Endothelial cell of umbilical vein (primary cell): Measurements from ENCODE around the gene HK1. TPM values are rescaled to one million over a fixed set of nuclear protein-coding genes. Genes with fewer than 3 reads are reported as not detected.
A peak's percentile ranks its signal among the peaks of the same experiment; 100 is the strongest.
"Not testable (repeated sequence)": the region's sequence is repeated elsewhere in the genome, so short reads cannot be mapped to it uniquely, and the experiment has no call there.

ENCODE experiments used
- BruUV-seq: library from RNA; stranded (reverse); fragments of 400-500 nt; replicated peaks from 2 replicates; lab custom pipeline; 2021; lab: Mats Ljungman, UMichigan
- CTCF ChIA-PET: fragments of 300-600, 350-600 bp; sonication (Branson Sonifier 250); formaldehyde crosslinking; loops from one replicate; lab custom pipeline; 2021; ENCODE audit warnings: antibody characterized with exemption, inconsistent platforms; lab: Charles Lee
- POLR2A ChIA-PET: fragments of 300-600, 350-600 bp; sonication (Branson Sonifier 250); formaldehyde crosslinking; loops from one replicate; lab custom pipeline; 2021; ENCODE audit warnings: antibody characterized with exemption, inconsistent platforms; lab: Charles Lee
- DNase-seq: peaks from one replicate; pipeline ENCODE4 v3.0.0-alpha.2; 2011; ENCODE audit warnings: low read depth, low spot score
- FAIRE-seq: peaks from 2 replicates; lab custom pipeline; 2011; peaks lifted over from hg19 to GRCh38; lab: Jason Lieb, UNC
- H2AFZ ChIP-seq: 2 replicates; pipeline ENCODE4 v1.6.0; 2012; ENCODE audit warnings: low read depth, low read length, control low read depth, inconsistent platforms
- H3K27ac ChIP-seq: 2 replicates; pipeline ENCODE4 v1.5.1; 2011; ENCODE audit warnings: low read depth, mild to moderate bottlenecking, control low read depth, low read length, moderate library complexity; ENCODE audit not compliant: insufficient read depth
- H3K27me3 ChIP-seq, 2 experiments: 2 replicates each; pipeline versions ENCODE4 v1.6.0 to v1.6.1; 2011; ENCODE audit warnings: low read length in 2 of 2, mixed read lengths in 1 of 2; ENCODE audit not compliant: control insufficient read depth in 2 of 2, insufficient read depth in 2 of 2
- H3K36me3 ChIP-seq, 2 experiments: 2 replicates in 1 of 2; 3 replicates in 1 of 2; pipeline ENCODE4 v1.5.1; 2011; ENCODE audit warnings: low read length in 2 of 2, mild to moderate bottlenecking in 1 of 2, moderate library complexity in 1 of 2; ENCODE audit not compliant: control insufficient read depth in 2 of 2, insufficient read depth in 2 of 2; ENCODE audit errors: extremely low read depth in 1 of 2
- H3K4me1 ChIP-seq: 3 replicates; pipeline ENCODE4 v1.5.1; 2011; ENCODE audit warnings: mild to moderate bottlenecking, low read length; ENCODE audit not compliant: control insufficient read depth, insufficient read depth; ENCODE audit errors: extremely low read depth
- H3K4me2 ChIP-seq: 2 replicates; pipeline ENCODE4 v1.6.1; 2011; ENCODE audit warnings: low read length, control low read depth, mixed read lengths; ENCODE audit not compliant: insufficient read depth
- H3K4me3 ChIP-seq, 3 experiments: fragments of 200-600 bp in 1 of 3; sonication (generic), shearing (Covaris generic) in 1 of 3; replicated peaks in 1 of 3; 2 replicates each; pipeline ENCODE4 v1.5.1; 2011 to 2016; ENCODE audit warnings: control low read depth in 3 of 3, low read length in 3 of 3, mild to moderate bottlenecking in 2 of 3, inconsistent platforms in 1 of 3, low read depth in 1 of 3, moderate library complexity in 1 of 3; ENCODE audit not compliant: insufficient read depth in 1 of 3
- H3K79me2 ChIP-seq: 2 replicates; pipeline ENCODE4 v1.6.0; 2012; ENCODE audit warnings: low read length, inconsistent platforms; ENCODE audit not compliant: control insufficient read depth, insufficient read depth
- H3K9ac ChIP-seq: replicated peaks from 2 replicates; pipeline ENCODE3; 2011; ENCODE audit warnings: low read length, control low read depth; ENCODE audit not compliant: insufficient read depth; ENCODE audit errors: extremely low read depth
- H3K9me1 ChIP-seq: replicated peaks from 3 replicates; pipeline ENCODE4 v1.6.0; 2011; ENCODE audit warnings: mild to moderate bottlenecking, low read length; ENCODE audit not compliant: control insufficient read depth, insufficient read depth; ENCODE audit errors: extremely low read depth
- H3K9me3 ChIP-seq: replicated peaks from 2 replicates; pipeline ENCODE4 v1.5.1; 2012; ENCODE audit warnings: low read length, inconsistent platforms; ENCODE audit not compliant: control insufficient read depth, insufficient read depth
- H4K20me1 ChIP-seq: replicated peaks from 2 replicates; pipeline ENCODE3; 2011; ENCODE audit warnings: mild to moderate bottlenecking, low read length; ENCODE audit not compliant: control insufficient read depth, insufficient read depth; ENCODE audit errors: extremely low read depth
- CTCF ChIP-seq, 2 donors: IDR thresholded peaks; 1 replicate in 1 of 2; 2 replicates in 1 of 2; pipeline ENCODE4 v1.5.1; 2011; ENCODE audit warnings: low read length in 2 of 2, mild to moderate bottlenecking in 2 of 2, moderate library complexity in 2 of 2, control low read depth in 1 of 2, inconsistent platforms in 1 of 2, low read depth in 1 of 2; ENCODE audit not compliant: insufficient read depth in 1 of 2; ENCODE audit errors: extremely low read depth in 1 of 2
- GATA2 ChIP-seq: IDR thresholded peaks from 2 replicates; pipeline ENCODE4 v1.7.0; 2011; ENCODE audit warnings: low read depth, mild to moderate bottlenecking, moderate library complexity, mixed read lengths, low read length; ENCODE audit not compliant: insufficient read length, insufficient read depth
- MAX ChIP-seq: IDR thresholded peaks from 2 replicates; pipeline ENCODE4 v1.6.1; 2011; ENCODE audit not compliant: insufficient read depth, insufficient read length
- POLR2AphosphoS5 ChIP-seq: IDR thresholded peaks from 2 replicates; pipeline ENCODE4 v1.6.1; 2012; ENCODE audit warnings: low read depth, mild to moderate bottlenecking, control low read depth, low read length, moderate library complexity; ENCODE audit not compliant: insufficient read depth
- dilution Hi-C: fragments of 300-500 bp; cut with MboI; formaldehyde crosslinking; loops from one replicate; pipeline ENCODE4 v1.15.0; 2019; ENCODE audit warnings: low sequenced_read_pairs; ENCODE audit not compliant: extremely low pct_ligation_motif_present
- intact Hi-C: fragments of 100-400 bp; cut with micrococcal nuclease; formaldehyde crosslinking; loops from one replicate; pipeline ENCODE4 v1.10.0; 2022
- polyA plus RNA-seq, 4 experiments: library from polyadenylated mRNA; depleted of rRNA in 3 of 4; stranded (reverse) in 3 of 4; unstranded in 1 of 4; fragments of >200 nt; gene quantifications; 2 replicates each; pipeline versions ENCODE4 v1.2.1 to v1.2.3, GENCODE V29; 2011 to 2012; ENCODE audit warnings: missing spikeins in 1 of 4
- total RNA-seq: library from RNA; stranded (reverse); gene quantifications from 2 replicates; pipeline ENCODE4 v1.2.3, GENCODE V29; 2021

The HK1 gene
- total and polyA plus RNA-seq, 2 donors (not counting 3 experiments of a cell fraction or from before 2014, with no cell fraction given) = 50.8 to 121 TPM

DNA sequence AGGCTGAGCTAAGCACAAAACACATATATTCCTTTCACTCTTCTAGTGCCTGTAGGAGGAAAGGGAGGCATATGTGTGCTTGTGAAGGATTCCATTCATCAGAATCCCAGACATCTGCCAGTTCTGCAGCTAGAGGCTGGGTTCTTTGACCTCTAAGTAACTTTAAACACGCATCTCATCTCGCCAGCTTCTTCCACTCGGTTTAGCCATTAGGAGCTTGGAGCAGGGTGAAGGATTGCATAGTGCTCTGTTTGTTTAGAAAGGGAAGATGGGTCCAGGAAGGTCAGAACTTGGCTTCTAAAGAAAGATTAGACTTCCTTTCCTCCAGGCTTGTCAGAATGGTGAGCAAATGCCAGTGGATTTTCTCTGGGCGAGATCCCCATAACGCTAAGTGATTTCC, 43.6 kb downstream of the HK1 start:
- Histone ChIP-seq H3K27ac (peak overlapping the region; percentile 29), H3K9me3 (no peaks in the 10 kb centered on the region), H3K27me3 (no peaks in the 10 kb centered on the region), H3K4me1 (peaks cover 40% of the 10 kb centered on the region), H3K9me1 (no peaks in the 10 kb centered on the region), H3K9ac (no peak overlapping the region), H3K4me2 (peak overlapping the region; percentile 59), H4K20me1 (no peaks in the 10 kb centered on the region), H3K36me3 (no peaks in the 10 kb centered on the region), H2AFZ (no peak overlapping the region), H3K4me3 (no peak overlapping the region), H3K79me2 (peaks cover 73% of the 10 kb centered on the region)
- peak; percentile 31 for TF ChIP-seq POLR2AphosphoS5
- no peak for TF ChIP-seq MAX
- peak; percentile 52 for TF ChIP-seq GATA2
- TF ChIP-seq CTCF (IDR thresholded peaks at IDR 0.05; ENCODE audit: extremely low read depth in 1 of 2, insufficient read depth in 1 of 2, low read depth in 1 of 2, low read length in 2 of 2) = no peak
- ChIA-PET CTCF (interaction anchor here (1.0 to 1.4 kb wide), 4 partner anchors 53 to 86 kb away, joined by 3 to 8 read pairs (median 3); no protein-coding TSS in a partner anchor), POLR2A (interaction anchor here (0.7 kb wide), 1 partner anchor 23 kb away, joined by 3 read pairs; no protein-coding TSS in a partner anchor)
- intact Hi-C loops = loop anchor here (1.0 kb wide), 1 partner anchor 27 kb away; no protein-coding TSS in a partner anchor
- no TSS peak for BruUV-seq
- dilution Hi-C loops = no loop called here
- DNase-seq (peak; percentile 85), FAIRE-seq (peak; percentile 97)

GRCh38 chr10:69322346-69322745, 44.0 kb downstream of the HK1 start:
- H2AFZ ChIP-seq, H3K36me3 ChIP-seq, BruUV-seq, H3K9ac ChIP-seq, DNase-seq, dilution Hi-C loops, H3K27ac ChIP-seq, FAIRE-seq, H3K9me3 ChIP-seq, H3K27me3 ChIP-seq, POLR2A ChIA-PET, H4K20me1 ChIP-seq, H3K4me3 ChIP-seq, H3K9me1 ChIP-seq: not testable (repeated sequence)
- intact Hi-C loops = loop anchor here (1.0 kb wide), 1 partner anchor 27 kb away; no protein-coding TSS in a partner anchor
- H3K79me2 ChIP-seq = peaks cover 76% of the 10 kb centered on the region
- H3K4me1 ChIP-seq = peaks cover 44% of the 10 kb centered on the region
- peak overlapping the region; percentile 59 for H3K4me2 ChIP-seq
- CTCF ChIA-PET = interaction anchor here (1.0 to 1.4 kb wide), 4 partner anchors 53 to 86 kb away, joined by 3 to 8 read pairs (median 3); no protein-coding TSS in a partner anchor
